H9 (cell line): ENCODE results near the gene NFATC1. TPM values are rescaled to one million over a fixed set of nuclear protein-coding genes. Genes with fewer than 3 reads are reported as not detected.
"Not testable (repeated sequence)": the region's sequence is repeated elsewhere in the genome, so short reads cannot be mapped to it uniquely, and the experiment has no call there.

Source experiments
- DNase-seq: peaks from one replicate; pipeline ENCODE4 v3.0.0-alpha.2; 2017
- H2AFZ ChIP-seq: one replicate; pipeline ENCODE4 v1.6.1; 2013; ENCODE audit warnings: mild to moderate bottlenecking, low read length, control low read depth, moderate library complexity
- H2AK5ac ChIP-seq: 2 replicates; pipeline ENCODE4 v1.6.1; 2013; ENCODE audit warnings: low read length, control low read depth, mixed read lengths; ENCODE audit not compliant: insufficient read length
- H2BK120ac ChIP-seq: one replicate; pipeline ENCODE4 v1.6.1; 2013; ENCODE audit warnings: low read depth, mild to moderate bottlenecking, low read length, control low read depth, inconsistent platforms; ENCODE audit not compliant: poor library complexity, severe bottlenecking
- H2BK12ac ChIP-seq: 2 replicates; pipeline ENCODE4 v1.6.1; 2013; ENCODE audit warnings: low read length, control low read depth, mixed read lengths, low read depth; ENCODE audit not compliant: insufficient read length
- H2BK15ac ChIP-seq: 2 replicates; pipeline ENCODE4 v1.6.1; 2013; ENCODE audit warnings: low read depth, low read length, control low read depth
- H2BK20ac ChIP-seq: one replicate; pipeline ENCODE4 v1.6.1; 2013; ENCODE audit warnings: low read depth, mild to moderate bottlenecking, low read length, control low read depth, inconsistent platforms; ENCODE audit not compliant: poor library complexity, severe bottlenecking
- H2BK5ac ChIP-seq: 2 replicates; pipeline ENCODE4 v1.6.1; 2013; ENCODE audit warnings: low read length, control low read depth, mixed read lengths; ENCODE audit not compliant: insufficient read length
- H3K14ac ChIP-seq: 2 replicates; pipeline ENCODE4 v1.6.1; 2013; ENCODE audit warnings: low read length, control low read depth; ENCODE audit not compliant: insufficient read depth
- H3K18ac ChIP-seq: 2 replicates; pipeline ENCODE4 v1.6.1; 2013; ENCODE audit warnings: low read depth, mild to moderate bottlenecking, mixed read lengths, low read length, control low read depth; ENCODE audit not compliant: insufficient read length
- H3K23ac ChIP-seq: 2 replicates; pipeline ENCODE4 v1.6.1; 2013; ENCODE audit warnings: low read length, control low read depth, mixed read lengths, low read depth; ENCODE audit not compliant: insufficient read length
- H3K23me2 ChIP-seq: 2 replicates; pipeline ENCODE4 v1.6.1; 2013; ENCODE audit warnings: low read depth, mild to moderate bottlenecking, mixed read lengths, low read length, control low read depth; ENCODE audit not compliant: insufficient read length, poor library complexity, severe bottlenecking
- H3K27ac ChIP-seq: 2 replicates; pipeline ENCODE4 v1.5.1; 2013; ENCODE audit warnings: low read length, control low read depth, mixed read lengths, low read depth; ENCODE audit not compliant: insufficient read length
- H3K27me3 ChIP-seq: 2 replicates; pipeline ENCODE4 v1.6.1; 2013; ENCODE audit warnings: low read length, control low read depth, inconsistent platforms; ENCODE audit not compliant: insufficient read depth
- H3K4ac ChIP-seq: 2 replicates; pipeline ENCODE4 v1.6.1; 2013; ENCODE audit warnings: low read depth, mild to moderate bottlenecking, control low read depth, inconsistent platforms, low read length, moderate library complexity
- H3K4me1 ChIP-seq: 2 replicates; pipeline ENCODE4 v1.6.1; 2013; ENCODE audit warnings: low read length, control low read depth, inconsistent platforms; ENCODE audit not compliant: insufficient read depth
- H3K4me2 ChIP-seq: 2 replicates; pipeline ENCODE4 v1.6.1; 2013; ENCODE audit warnings: low read length, control low read depth, mixed read lengths; ENCODE audit not compliant: insufficient read length, insufficient read depth
- H3K56ac ChIP-seq: 2 replicates; pipeline ENCODE4 v1.6.1; 2013; ENCODE audit warnings: low read depth, mild to moderate bottlenecking, mixed read lengths, low read length, control low read depth; ENCODE audit not compliant: insufficient read length
- H3K79me1 ChIP-seq: 2 replicates; pipeline ENCODE4 v1.6.1; 2013; ENCODE audit warnings: low read depth, mild to moderate bottlenecking, moderate library complexity, low read length, control low read depth, inconsistent platforms; ENCODE audit not compliant: insufficient read depth, poor library complexity, severe bottlenecking
- H3K79me2 ChIP-seq: 2 replicates; pipeline ENCODE4 v1.6.1; 2013; ENCODE audit warnings: low read length, control low read depth, inconsistent platforms; ENCODE audit not compliant: insufficient read depth
- H3K9ac ChIP-seq: 2 replicates; pipeline ENCODE4 v1.6.1; 2013; ENCODE audit warnings: low read length, control low read depth, mixed read lengths; ENCODE audit not compliant: insufficient read length; ENCODE audit errors: extremely low read depth
- H3K9me3 ChIP-seq: one replicate; pipeline ENCODE4 v1.6.1; 2013; ENCODE audit warnings: low read depth, low read length, inconsistent platforms; ENCODE audit not compliant: control insufficient read depth
- H3T11ph ChIP-seq: one replicate; pipeline ENCODE4 v1.6.1; 2013; ENCODE audit warnings: mild to moderate bottlenecking, low read length, control low read depth, inconsistent platforms
- H4K20me1 ChIP-seq: one replicate; pipeline ENCODE4 v1.6.1; 2013; ENCODE audit not compliant: control insufficient read depth, insufficient read length, insufficient read depth
- H4K5ac ChIP-seq: 2 replicates; pipeline ENCODE4 v1.6.1; 2013; ENCODE audit warnings: low read depth, mild to moderate bottlenecking, mixed read lengths, low read length, control low read depth; ENCODE audit not compliant: insufficient read length
- H4K8ac ChIP-seq: replicated peaks from 2 replicates; pipeline ENCODE4 v1.6.1; 2013; ENCODE audit warnings: low read length, control low read depth, mixed read lengths, low read depth; ENCODE audit not compliant: insufficient read length
- H4K91ac ChIP-seq: 2 replicates; pipeline ENCODE4 v1.6.1; 2013; ENCODE audit warnings: low read depth, mild to moderate bottlenecking, moderate library complexity, mixed read lengths, low read length, control low read depth; ENCODE audit not compliant: insufficient read length
- H3K27ac Mint-ChIP-seq, 3 experiments: 2 replicates in 2 of 3; 3 replicates in 1 of 3; pipeline ENCODE4 v1.8.0; 2020 to 2021; ENCODE audit warnings: mixed read lengths in 3 of 3, mild to moderate bottlenecking in 1 of 3, moderate library complexity in 1 of 3
- H3K27me3 Mint-ChIP-seq: 2 replicates; pipeline ENCODE4 v1.8.0; 2021; ENCODE audit warnings: low read depth, mild to moderate bottlenecking, moderate library complexity, mixed read lengths
- H3K36me3 Mint-ChIP-seq, 3 experiments: 2 replicates in 2 of 3; 3 replicates in 1 of 3; pipeline ENCODE4 v1.8.0; 2020 to 2021; ENCODE audit warnings: low read depth in 3 of 3, mixed read lengths in 3 of 3; ENCODE audit not compliant: insufficient read depth in 1 of 3
- H3K4me1 Mint-ChIP-seq, 2 experiments: 2 replicates each; pipeline ENCODE4 v1.8.0; 2020; ENCODE audit warnings: mixed read lengths in 2 of 2
- H3K4me3 Mint-ChIP-seq, 2 experiments: 2 replicates in 1 of 2; 3 replicates in 1 of 2; pipeline ENCODE4 v1.8.0; 2020 to 2021; ENCODE audit warnings: mild to moderate bottlenecking in 2 of 2, mixed read lengths in 2 of 2, moderate library complexity in 1 of 2
- H3K9me3 Mint-ChIP-seq, 2 experiments: 2 replicates in 1 of 2; 3 replicates in 1 of 2; pipeline ENCODE4 v1.8.0; 2020; ENCODE audit warnings: mild to moderate bottlenecking in 2 of 2, mixed read lengths in 2 of 2, moderate library complexity in 1 of 2
- WGBS: extraction: QIAGEN DNeasy Blood & Tissue Kit; methylation state at CpG from one replicate; pipeline ENCODE4 v1.1.7; 2013; ENCODE audit warnings: missing lambda C conversion rate, low lambda C conversion rate, mixed read lengths; ENCODE audit not compliant: insufficient read length; ENCODE audit errors: extremely low coverage; 5-methylcytosine and 5-hydroxymethylcytosine counted together
- total RNA-seq: library from RNA; stranded (reverse); gene quantifications from 2 replicates; pipeline ENCODE4 v1.2.1, GENCODE V29; 2021
- TF ChIP-seq, protein P1 (sequence below): fragments of 200-600 bp; sonication (generic); conservative IDR thresholded peaks from 3 replicates; pipeline ENCODE4 v1.8.0; 2021; ENCODE audit warnings: antibody characterized with exemption, mild to moderate bottlenecking

NFATC1 gene
- total RNA-seq, 1 experiment from 2014 or later, result 5.5 TPM

DNA sequence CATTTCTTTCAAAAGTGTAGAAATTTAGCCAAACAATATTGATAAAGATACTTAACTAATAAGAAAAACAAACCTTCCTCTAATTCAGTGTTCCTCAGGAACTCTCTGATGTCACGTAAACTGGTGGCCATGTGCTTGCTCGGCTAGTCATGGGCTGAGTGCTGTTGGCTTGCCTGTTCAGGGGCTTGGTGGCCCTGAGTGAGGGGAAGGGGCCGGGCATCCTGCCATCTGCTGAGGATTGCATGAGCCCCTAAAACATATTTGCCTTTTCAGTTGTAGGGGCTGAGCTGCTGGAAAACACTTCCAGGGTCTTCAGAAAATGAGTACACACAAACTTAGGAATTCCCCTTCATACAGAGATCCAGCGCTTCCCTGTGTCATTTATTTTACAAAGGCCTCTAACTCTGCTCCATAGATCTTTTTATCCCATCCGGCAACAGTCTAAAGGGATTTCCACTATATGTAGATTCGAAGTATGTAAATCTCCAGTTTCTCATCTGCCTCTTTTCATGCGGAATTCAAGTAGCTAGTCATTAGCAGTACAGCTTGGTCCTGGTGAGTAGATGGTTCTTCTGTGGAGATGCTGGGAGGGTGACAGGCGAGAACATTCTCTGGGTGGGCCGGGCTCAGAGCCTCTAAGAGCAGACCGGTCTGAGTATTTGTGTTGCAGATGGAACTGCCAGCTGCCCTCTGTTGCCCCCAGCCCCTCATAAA, 20.1 kb upstream of the NFATC1 start:
- H2AFZ ChIP-seq, result no peak overlapping the region
- no peaks in the 10 kb centered on the region for H3K4me1 ChIP-seq
- no peaks in the 10 kb centered on the region for H4K20me1 ChIP-seq
- no peak overlapping the region for H2BK12ac ChIP-seq
- TF ChIP-seq, protein P1, sequence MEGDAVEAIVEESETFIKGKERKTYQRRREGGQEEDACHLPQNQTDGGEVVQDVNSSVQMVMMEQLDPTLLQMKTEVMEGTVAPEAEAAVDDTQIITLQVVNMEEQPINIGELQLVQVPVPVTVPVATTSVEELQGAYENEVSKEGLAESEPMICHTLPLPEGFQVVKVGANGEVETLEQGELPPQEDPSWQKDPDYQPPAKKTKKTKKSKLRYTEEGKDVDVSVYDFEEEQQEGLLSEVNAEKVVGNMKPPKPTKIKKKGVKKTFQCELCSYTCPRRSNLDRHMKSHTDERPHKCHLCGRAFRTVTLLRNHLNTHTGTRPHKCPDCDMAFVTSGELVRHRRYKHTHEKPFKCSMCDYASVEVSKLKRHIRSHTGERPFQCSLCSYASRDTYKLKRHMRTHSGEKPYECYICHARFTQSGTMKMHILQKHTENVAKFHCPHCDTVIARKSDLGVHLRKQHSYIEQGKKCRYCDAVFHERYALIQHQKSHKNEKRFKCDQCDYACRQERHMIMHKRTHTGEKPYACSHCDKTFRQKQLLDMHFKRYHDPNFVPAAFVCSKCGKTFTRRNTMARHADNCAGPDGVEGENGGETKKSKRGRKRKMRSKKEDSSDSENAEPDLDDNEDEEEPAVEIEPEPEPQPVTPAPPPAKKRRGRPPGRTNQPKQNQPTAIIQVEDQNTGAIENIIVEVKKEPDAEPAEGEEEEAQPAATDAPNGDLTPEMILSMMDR, result no peak
- no peak overlapping the region for H3K4ac ChIP-seq
- no peak overlapping the region for H3K4me2 ChIP-seq
- no peak overlapping the region for H2AK5ac ChIP-seq
- H2BK120ac ChIP-seq, result no peak overlapping the region
- H3K14ac ChIP-seq, result no peak overlapping the region
- H3K56ac ChIP-seq, result no peak overlapping the region
- H3K27me3 ChIP-seq, result no peaks in the 10 kb centered on the region
- DNase-seq, result no peak
- peaks cover 8 to 17% of the 10 kb centered on the region in 2 experiments for H3K4me1 Mint-ChIP-seq
- no peak overlapping the region for H3T11ph ChIP-seq
- H3K79me1 ChIP-seq, result no peaks in the 10 kb centered on the region
- peak overlapping the region in 2 of 3 experiments; percentile 19 to 53; a peak in 1 of 7 replicates for H3K27ac Mint-ChIP-seq
- no peaks in the 10 kb centered on the region for H3K23me2 ChIP-seq
- no peak overlapping the region for H3K23ac ChIP-seq
- no peak overlapping the region for H2BK5ac ChIP-seq
- H3K4me3 Mint-ChIP-seq, result no peak overlapping the region
- H3K9me3 ChIP-seq, result no peaks in the 10 kb centered on the region
- no peak overlapping the region for H4K5ac ChIP-seq
- H3K9ac ChIP-seq, result no peak overlapping the region
- H3K27ac ChIP-seq, result no peak overlapping the region
- H3K36me3 Mint-ChIP-seq, result peaks cover 3 to 8% (median 4%) of the 10 kb centered on the region in 3 experiments; a peak in 4 of 7 replicates
- H2BK15ac ChIP-seq, result no peak overlapping the region
- peaks cover 2% of the 10 kb centered on the region; the same call in 1 of the 2 replicates for H3K27me3 Mint-ChIP-seq
- WGBS, result no CpG with 5 or more reads among the region's 10 CpGs
- H4K8ac ChIP-seq, result no peak overlapping the region
- no peak overlapping the region for H4K91ac ChIP-seq
- no peaks in the 10 kb centered on the region for H3K79me2 ChIP-seq
- no peak overlapping the region for H2BK20ac ChIP-seq
- H3K18ac ChIP-seq, result no peak overlapping the region
- no peaks in the 10 kb centered on the region for H3K9me3 Mint-ChIP-seq

DNA sequence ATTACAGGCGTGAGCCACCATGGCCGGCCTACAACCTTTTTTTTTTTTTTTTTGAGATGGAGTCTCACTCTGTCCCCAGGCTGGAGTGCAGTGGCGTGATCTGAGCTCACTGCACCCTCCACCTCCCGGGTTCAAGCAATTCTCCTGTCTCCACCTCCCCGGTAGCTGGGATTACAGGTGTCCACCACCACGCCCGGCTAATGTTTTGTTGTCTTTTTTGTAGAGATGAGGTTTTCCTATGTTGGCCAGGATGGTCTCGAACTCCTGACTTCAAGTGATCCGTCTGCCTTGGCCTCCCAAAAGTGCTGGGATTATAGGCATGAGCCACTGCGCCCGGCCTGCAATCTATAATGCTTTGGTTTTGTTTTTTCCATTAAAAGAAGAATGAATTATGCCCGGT, 19.1 kb upstream of the NFATC1 start:
- H3K79me1 ChIP-seq, H3K4me2 ChIP-seq, H2BK120ac ChIP-seq, H3K27ac Mint-ChIP-seq, H3K9ac ChIP-seq, H3T11ph ChIP-seq, H2BK12ac ChIP-seq, H4K20me1 ChIP-seq, H2BK20ac ChIP-seq, H3K27ac ChIP-seq, H2BK15ac ChIP-seq, H2AFZ ChIP-seq, H3K9me3 Mint-ChIP-seq, H3K27me3 ChIP-seq, H3K36me3 Mint-ChIP-seq, H3K79me2 ChIP-seq, H3K23ac ChIP-seq, H4K91ac ChIP-seq, H3K56ac ChIP-seq, H3K23me2 ChIP-seq, H3K14ac ChIP-seq, H3K4me3 Mint-ChIP-seq, H3K18ac ChIP-seq, H2BK5ac ChIP-seq, H4K8ac ChIP-seq, H3K27me3 Mint-ChIP-seq, DNase-seq, H3K4me1 ChIP-seq, H2AK5ac ChIP-seq, H3K9me3 ChIP-seq, H3K4ac ChIP-seq, H4K5ac ChIP-seq: not testable (repeated sequence)
- H3K4me1 Mint-ChIP-seq, result peaks cover 10 to 17% of the 10 kb centered on the region in 2 experiments
- no CpG with 5 or more reads among the region's 12 CpGs for WGBS
